Ureter (tissue), 1 donor: Measurements from ENCODE around the gene FAM110A. TPM values are rescaled to one million over a fixed set of nuclear protein-coding genes. Genes with fewer than 3 reads are reported as not detected.
"Not testable (repeated sequence)": the region's sequence is repeated elsewhere in the genome, so short reads cannot be mapped to it uniquely, and the experiment has no call there.

Source experiments
- DNase-seq: peaks from one replicate; pipeline ENCODE4 v3.0.0-alpha.2; 2020; ENCODE audit warnings: low spot score
- total RNA-seq: library from RNA; stranded (reverse); gene quantifications from one replicate; pipeline ENCODE4 v1.2.4, GENCODE V29; 2023
- donor health status: DM: yes; HTN: yes; CAD: no.

FAM110A gene
- total RNA-seq, 1 donor from 2014 or later = 35.1 TPM

GRCh38 chr20:872855-873520 lies 39.5 kb downstream of the FAM110A start:
- DNase-seq = no peak

GRCh38 chr20:873875-874607 lies 40.5 kb downstream of the FAM110A start:
- DNase-seq = no peak

- DNase-seq = no peak
These were observed 41.6 kb downstream of the FAM110A start for GRCh38 chr20:875115-875514.

GRCh38 chr20:877814-878213 lies 44.3 kb downstream of the FAM110A start:
- DNase-seq = no peak

- DNase-seq = no peak
These were observed 45.2 kb downstream of the FAM110A start for GRCh38 chr20:878511-879307.

GRCh38 chr20:879626-880025 lies 46.1 kb downstream of the FAM110A start:
- no peak for DNase-seq

- no peak for DNase-seq
These were observed 47.7 kb downstream of the FAM110A start for GRCh38 chr20:881051-881782.

GRCh38 chr20:881783-882144 lies 48.2 kb downstream of the FAM110A start:
- no peak for DNase-seq

GRCh38 chr20:884983-885952 lies 51.8 kb downstream of the FAM110A start:
- peak; percentile 59 for DNase-seq

- DNase-seq = no peak
These were observed 53.6 kb downstream of the FAM110A start for GRCh38 chr20:887137-887536.

- no peak for DNase-seq
These were observed 54.5 kb downstream of the FAM110A start for GRCh38 chr20:888057-888456.

- DNase-seq = no peak
These were observed 55.6 kb downstream of the FAM110A start for GRCh38 chr20:889106-889505.

- no peak for DNase-seq
These were observed 56.5 kb downstream of the FAM110A start for GRCh38 chr20:889932-890463.

GRCh38 chr20:890666-891057 lies 57.1 kb downstream of the FAM110A start:
- DNase-seq = no peak

GRCh38 chr20:891058-891705 lies 57.7 kb downstream of the FAM110A start:
- DNase-seq = no peak

GRCh38 chr20:891706-892080 lies 58.2 kb downstream of the FAM110A start:
- DNase-seq = no peak

GRCh38 chr20:892371-892770 lies 58.9 kb downstream of the FAM110A start:
- DNase-seq = not testable (repeated sequence)
